OCI-LY1 (cell line): Measurements from ENCODE around the gene FMO2.

Source experiments
- H2AFZ ChIP-seq: fragments of 200-600 bp; sonication (generic), shearing (Covaris generic); 2 replicates; pipeline ENCODE4 v1.6.0; 2014; ENCODE audit warnings: antibody characterized with exemption, mild to moderate bottlenecking, low read length
- H3F3A ChIP-seq: fragments of 200-600 bp; sonication (generic), shearing (Covaris generic); 2 replicates; pipeline ENCODE4 v1.6.0; 2014; ENCODE audit warnings: mild to moderate bottlenecking, antibody characterized with exemption, low read length, moderate library complexity; ENCODE audit not compliant: insufficient read depth
- H3K27ac ChIP-seq: fragments of 200-600 bp; sonication (generic); 2 replicates; pipeline ENCODE4 v1.5.1; 2014; ENCODE audit warnings: low read length, mixed run types, mild to moderate bottlenecking, low read depth; ENCODE audit not compliant: poor library complexity, severe bottlenecking
- H3K27me3 ChIP-seq: fragments of 200-600 bp; sonication (generic); 2 replicates; pipeline ENCODE4 v1.6.0; 2014; ENCODE audit warnings: antibody characterized with exemption, mild to moderate bottlenecking, low read length, moderate library complexity; ENCODE audit not compliant: insufficient read depth
- H3K36me3 ChIP-seq: fragments of 200-600 bp; sonication (generic); 2 replicates; pipeline ENCODE4 v1.6.1; 2014; ENCODE audit warnings: mild to moderate bottlenecking, antibody characterized with exemption, low read length, moderate library complexity, mixed read lengths; ENCODE audit not compliant: insufficient read depth
- H3K4me1 ChIP-seq: fragments of 200-600 bp; sonication (generic); 2 replicates; pipeline ENCODE4 v1.5.1; 2014; ENCODE audit warnings: mild to moderate bottlenecking, low read length, moderate library complexity; ENCODE audit not compliant: insufficient read depth, severe bottlenecking
- H3K4me2 ChIP-seq: fragments of 200-600 bp; sonication (generic), shearing (Covaris generic); 2 replicates; pipeline ENCODE4 v1.6.1; 2014; ENCODE audit warnings: low read length
- H3K4me3 ChIP-seq: fragments of 200-600 bp; sonication (generic); 2 replicates; pipeline ENCODE4 v1.5.1; 2014; ENCODE audit warnings: low read length, low read depth, mild to moderate bottlenecking, mixed read lengths; ENCODE audit not compliant: poor library complexity, severe bottlenecking
- H3K79me2 ChIP-seq: fragments of 200-600 bp; shearing (Covaris generic); 2 replicates; pipeline ENCODE4 v1.6.1; 2016; ENCODE audit warnings: mixed run types, low read length, mixed read lengths; ENCODE audit not compliant: insufficient read depth
- H3K9ac ChIP-seq: fragments of 200-600 bp; sonication (generic), shearing (Covaris generic); 2 replicates; pipeline ENCODE4 v1.6.1; 2014; ENCODE audit warnings: mild to moderate bottlenecking, low read length, mixed read lengths
- H3K9me2 ChIP-seq: fragments of 200-600 bp; sonication (generic), shearing (Covaris generic); 2 replicates; pipeline ENCODE4 v1.6.1; 2014; ENCODE audit warnings: low read depth, mild to moderate bottlenecking, low read length, mixed read lengths
- H3K9me3 ChIP-seq: fragments of 200-600 bp; shearing (Covaris generic); 2 replicates; pipeline ENCODE4 v1.6.1; 2014; ENCODE audit warnings: low read length, mixed read lengths
- H4K20me1 ChIP-seq: fragments of 200-600 bp; sonication (generic), shearing (Covaris generic); 2 replicates; pipeline ENCODE4 v1.6.0; 2016; ENCODE audit warnings: mild to moderate bottlenecking, low read length; ENCODE audit not compliant: insufficient read depth
- CTCF ChIP-seq: fragments of 200-600 bp; sonication (generic), shearing (Covaris generic); IDR thresholded peaks from 2 replicates; pipeline ENCODE4 v1.5.1; 2017; ENCODE audit warnings: mild to moderate bottlenecking, antibody characterized with exemption, low read length, moderate library complexity, mixed read lengths
- EZH2 ChIP-seq: fragments of 200-600 bp; sonication (generic), shearing (Covaris generic); IDR thresholded peaks from 2 replicates; pipeline ENCODE4 v1.8.0; 2017; ENCODE audit warnings: borderline replicate concordance, mixed run types, mild to moderate bottlenecking, antibody characterized with exemption, low read length, moderate library complexity, mixed read lengths

Gene FMO2

DNA sequence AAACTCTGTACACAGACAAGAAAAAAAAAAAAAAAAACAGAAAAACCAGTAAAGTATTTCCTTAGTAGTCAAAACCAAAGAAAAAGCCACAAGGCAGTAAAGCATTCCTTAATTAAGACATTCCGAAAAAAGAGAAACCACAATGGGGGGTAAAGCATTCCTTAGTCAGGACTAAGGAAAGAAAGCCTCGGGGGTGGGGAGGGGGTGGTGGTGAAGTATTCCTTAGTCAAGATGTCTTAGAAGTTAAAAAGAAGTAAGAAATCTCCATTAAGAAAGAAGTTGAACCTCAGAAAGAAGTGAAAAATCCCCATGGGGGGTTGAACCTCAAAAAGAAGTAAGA is 35.0 kb downstream of the FMO2 start:
- Histone ChIP-seq H3K36me3 (no peaks in the 10 kb centered on the region), H3K27me3 (no peaks in the 10 kb centered on the region), H3K9me3 (no peaks in the 10 kb centered on the region), H3K9me2 (no peaks in the 10 kb centered on the region), H3K27ac (no peak overlapping the region), H3K9ac (no peak overlapping the region), H2AFZ (no peak overlapping the region), H4K20me1 (no peaks in the 10 kb centered on the region), H3K79me2 (no peaks in the 10 kb centered on the region), H3K4me1 (no peaks in the 10 kb centered on the region), H3K4me2 (no peak overlapping the region), H3K4me3 (no peak overlapping the region), H3F3A (no peaks in the 10 kb centered on the region)
- TF ChIP-seq EZH2 (no peak), CTCF (no peak)

DNA sequence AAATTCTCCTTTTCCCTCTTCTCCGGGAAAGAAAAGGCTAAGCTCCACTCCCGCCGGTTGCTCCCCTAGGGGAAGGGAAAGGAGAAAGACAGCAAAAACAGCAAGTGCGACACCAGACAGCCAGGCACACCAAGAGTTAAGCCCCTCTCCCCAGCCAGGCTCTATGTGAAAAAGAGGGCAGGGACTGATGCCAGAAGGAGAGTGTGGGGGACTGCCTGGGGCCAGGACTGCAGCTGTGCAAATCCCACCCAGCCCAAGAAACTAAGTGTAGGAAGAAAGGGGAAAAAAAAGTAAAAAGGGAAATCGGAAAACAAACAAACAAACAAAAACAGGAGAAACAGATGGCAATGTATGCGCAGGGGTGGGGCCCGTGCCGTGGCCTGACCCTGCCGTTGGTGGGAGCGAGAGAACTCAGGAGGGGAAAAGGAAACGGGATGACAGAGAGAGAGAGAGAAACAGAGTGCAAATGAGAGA is 35.5 kb downstream of the FMO2 start:
- Histone ChIP-seq H4K20me1 (no peaks in the 10 kb centered on the region), H2AFZ (no peak overlapping the region), H3K27me3 (no peaks in the 10 kb centered on the region), H3K9me2 (no peaks in the 10 kb centered on the region), H3K27ac (no peak overlapping the region), H3K4me3 (no peak overlapping the region), H3K79me2 (no peaks in the 10 kb centered on the region), H3F3A (no peaks in the 10 kb centered on the region), H3K4me2 (no peak overlapping the region), H3K9ac (no peak overlapping the region), H3K36me3 (no peaks in the 10 kb centered on the region), H3K9me3 (no peaks in the 10 kb centered on the region), H3K4me1 (no peaks in the 10 kb centered on the region)
- no peak for TF ChIP-seq EZH2
- no peak for TF ChIP-seq CTCF

GRCh38 chr1:171221665-171222591 is 36.8 kb downstream of the FMO2 start:
- Histone ChIP-seq H3K79me2 (no peaks in the 10 kb centered on the region), H3K4me2 (no peak overlapping the region), H3K9ac (no peak overlapping the region), H3K27me3 (no peaks in the 10 kb centered on the region), H4K20me1 (no peaks in the 10 kb centered on the region), H3F3A (no peaks in the 10 kb centered on the region), H3K36me3 (no peaks in the 10 kb centered on the region), H3K4me1 (no peaks in the 10 kb centered on the region), H3K9me2 (no peaks in the 10 kb centered on the region), H3K4me3 (no peak overlapping the region), H3K27ac (no peak overlapping the region), H2AFZ (no peak overlapping the region), H3K9me3 (no peaks in the 10 kb centered on the region)
- TF ChIP-seq EZH2 = no peak
- no peak for TF ChIP-seq CTCF
